Activated CD8-positive, alpha-beta memory T cell treated with anti-CD3 and anti-CD28 coated beads, Interleukin-2, amount 50 U/mL, for 24 hours (primary cell): ENCODE results near the gene CSKMT.

ENCODE experiments used
- DNase-seq: peaks from one replicate; pipeline ENCODE4 v3.0.0-alpha.2; 2020; ENCODE audit errors: extremely low read depth

Gene CSKMT

GRCh38 chr11:62716816-62717215 lies 51.7 kb downstream of the CSKMT start:
- no peak for DNase-seq
